ENCODE results near the gene MUSTN1. TPM values are rescaled to one million over a fixed set of nuclear protein-coding genes. Genes with fewer than 3 reads are reported as not detected.

MUSTN1 gene
- total RNA-seq, 6 donors from 2014 or later, result 1.2 to 62.9 (median 6.5) TPM

DNA sequence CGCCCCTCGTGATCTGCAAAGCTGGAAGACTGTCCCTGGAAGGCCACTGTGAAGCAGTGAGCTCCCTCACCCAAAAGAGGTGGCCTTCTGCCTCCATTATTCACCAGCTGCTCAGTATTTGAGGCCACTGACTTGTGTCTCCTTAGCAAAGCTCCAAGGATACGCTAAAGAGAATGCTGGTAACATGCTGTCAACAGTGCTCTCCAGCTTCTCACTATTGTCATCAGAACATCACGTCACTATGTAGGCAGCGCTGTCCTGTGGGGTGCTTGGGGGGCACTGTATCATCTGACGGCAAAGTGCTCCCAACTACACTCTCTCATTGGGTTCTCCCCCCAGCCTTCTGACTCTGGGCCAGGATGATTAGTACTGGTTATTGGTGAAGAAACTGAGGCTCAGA is 18.6 kb downstream of the MUSTN1 start:
- H3K9me3 ChIP-seq, result no peaks in the 10 kb centered on the region
- 78 to 88% methylated on average over 6 of the region's 6 CpGs for WGBS, 2 donors
- no peak overlapping the region for H3K27ac ChIP-seq
- no peaks in the 10 kb centered on the region for H3K36me3 ChIP-seq
- no peak overlapping the region for H3K4me3 ChIP-seq
- DNase-seq, result no peak
- ATAC-seq (ENCODE audit: low FRiP score in 2 of 2), result no peak
- no peaks in the 10 kb centered on the region for H3K27me3 ChIP-seq
- TF ChIP-seq EP300 (IDR thresholded peaks at IDR 0.05), result no peak
- no peak for TF ChIP-seq POLR2AphosphoS5 (IDR thresholded peaks at IDR 0.05)
- TF ChIP-seq POLR2A (IDR thresholded peaks at IDR 0.05), result no peak
- TF ChIP-seq, protein P1, sequence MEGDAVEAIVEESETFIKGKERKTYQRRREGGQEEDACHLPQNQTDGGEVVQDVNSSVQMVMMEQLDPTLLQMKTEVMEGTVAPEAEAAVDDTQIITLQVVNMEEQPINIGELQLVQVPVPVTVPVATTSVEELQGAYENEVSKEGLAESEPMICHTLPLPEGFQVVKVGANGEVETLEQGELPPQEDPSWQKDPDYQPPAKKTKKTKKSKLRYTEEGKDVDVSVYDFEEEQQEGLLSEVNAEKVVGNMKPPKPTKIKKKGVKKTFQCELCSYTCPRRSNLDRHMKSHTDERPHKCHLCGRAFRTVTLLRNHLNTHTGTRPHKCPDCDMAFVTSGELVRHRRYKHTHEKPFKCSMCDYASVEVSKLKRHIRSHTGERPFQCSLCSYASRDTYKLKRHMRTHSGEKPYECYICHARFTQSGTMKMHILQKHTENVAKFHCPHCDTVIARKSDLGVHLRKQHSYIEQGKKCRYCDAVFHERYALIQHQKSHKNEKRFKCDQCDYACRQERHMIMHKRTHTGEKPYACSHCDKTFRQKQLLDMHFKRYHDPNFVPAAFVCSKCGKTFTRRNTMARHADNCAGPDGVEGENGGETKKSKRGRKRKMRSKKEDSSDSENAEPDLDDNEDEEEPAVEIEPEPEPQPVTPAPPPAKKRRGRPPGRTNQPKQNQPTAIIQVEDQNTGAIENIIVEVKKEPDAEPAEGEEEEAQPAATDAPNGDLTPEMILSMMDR (IDR thresholded peaks at IDR 0.05), result no peak
- no peaks in the 10 kb centered on the region for H3K4me1 ChIP-seq

GRCh38 chr3:52813810-52814209 is 21.0 kb downstream of the MUSTN1 start:
- ATAC-seq (ENCODE audit: low FRiP score in 2 of 2) (no peak), DNase-seq (no peak)
- Histone ChIP-seq H3K27ac (no peak overlapping the region), H3K9me3 (no peaks in the 10 kb centered on the region), H3K4me1 (no peaks in the 10 kb centered on the region), H3K36me3 (no peaks in the 10 kb centered on the region), H3K4me3 (no peak overlapping the region), H3K27me3 (no peaks in the 10 kb centered on the region)
- 84% methylated on average over 8 of the region's 8 CpGs; no CpG with 5 or more reads in 1 of the 2 donors for WGBS, 2 donors
- TF ChIP-seq EP300 (IDR thresholded peaks at IDR 0.05), result no peak
- TF ChIP-seq, protein P1 (IDR thresholded peaks at IDR 0.05), result no peak
- no peak for TF ChIP-seq POLR2A (IDR thresholded peaks at IDR 0.05)
- TF ChIP-seq POLR2AphosphoS5 (IDR thresholded peaks at IDR 0.05), result no peak

- H3K4me3 ChIP-seq, result no peak overlapping the region
- 80 to 85% methylated on average over 2 to 7 of the region's 7 CpGs for WGBS, 2 donors
- TF ChIP-seq POLR2AphosphoS5 (IDR thresholded peaks at IDR 0.05) (no peak), POLR2A (IDR thresholded peaks at IDR 0.05) (no peak), EP300 (IDR thresholded peaks at IDR 0.05) (no peak)
- TF ChIP-seq, protein P1 (IDR thresholded peaks at IDR 0.05), result no peak
- ATAC-seq (ENCODE audit: low FRiP score in 2 of 2) (no peak), DNase-seq (no peak)
- no peaks in the 10 kb centered on the region for H3K4me1 ChIP-seq
- H3K36me3 ChIP-seq, result no peaks in the 10 kb centered on the region
- no peaks in the 10 kb centered on the region for H3K27me3 ChIP-seq
- H3K27ac ChIP-seq, result no peak overlapping the region
- H3K9me3 ChIP-seq, result no peaks in the 10 kb centered on the region
These were observed 23.3 kb downstream of the MUSTN1 start for GRCh38 chr3:52811452-52812011.

GRCh38 chr3:52810923-52811322 is 23.9 kb downstream of the MUSTN1 start:
- Histone ChIP-seq H3K27ac (no peak overlapping the region), H3K27me3 (no peaks in the 10 kb centered on the region), H3K9me3 (no peaks in the 10 kb centered on the region), H3K4me1 (no peaks in the 10 kb centered on the region), H3K36me3 (no peaks in the 10 kb centered on the region), H3K4me3 (no peak overlapping the region)
- WGBS, 2 donors, result 91 to 93% methylated on average over 11 of the region's 11 CpGs
- DNase-seq (no peak), ATAC-seq (ENCODE audit: low FRiP score in 2 of 2) (no peak)
- TF ChIP-seq, protein P1 (IDR thresholded peaks at IDR 0.05), result no peak
- TF ChIP-seq POLR2AphosphoS5 (IDR thresholded peaks at IDR 0.05) (no peak), EP300 (IDR thresholded peaks at IDR 0.05) (no peak), POLR2A (IDR thresholded peaks at IDR 0.05) (no peak)
